Neural cell (in vitro differentiated cells): ENCODE measurements around the gene GXYLT2. TPM values are rescaled to one million over a fixed set of nuclear protein-coding genes. Genes with fewer than 3 reads are reported as not detected.

ENCODE experiments used
- H2AFZ ChIP-seq: fragments of 200-600, 300-800 bp; sonication (generic), shearing (Covaris generic); 2 replicates; pipeline ENCODE4 v1.6.0; 2014; ENCODE audit warnings: low read depth, mild to moderate bottlenecking, antibody characterized with exemption, low read length, moderate library complexity
- H3F3A ChIP-seq: fragments of 200-600 bp; shearing (Covaris generic); 2 replicates; pipeline ENCODE4 v1.6.1; 2016; ENCODE audit warnings: mild to moderate bottlenecking, moderate library complexity, mixed read lengths, antibody characterized with exemption, low read length; ENCODE audit not compliant: insufficient read depth, poor library complexity, severe bottlenecking
- H3K27ac ChIP-seq: fragments of 200-600, 300-800 bp; sonication (generic), shearing (Covaris generic); 2 replicates; pipeline ENCODE4 v1.5.1; 2014; ENCODE audit warnings: mild to moderate bottlenecking, low read length, moderate library complexity
- H3K27me3 ChIP-seq: fragments of 300-800, 200-600 bp; sonication (generic), shearing (Covaris generic); 2 replicates; pipeline ENCODE4 v1.6.0; 2014; ENCODE audit warnings: mild to moderate bottlenecking, low read depth, low read length, moderate library complexity; ENCODE audit not compliant: insufficient read depth
- H3K36me3 ChIP-seq: fragments of 300-800, 200-600 bp; sonication (generic), shearing (Covaris generic); 2 replicates; pipeline ENCODE4 v1.5.1; 2014; ENCODE audit warnings: mild to moderate bottlenecking, antibody characterized with exemption, low read length, moderate library complexity; ENCODE audit not compliant: insufficient read depth
- H3K4me2 ChIP-seq: fragments of 300-800, 200-600 bp; sonication (generic), shearing (Covaris generic); 2 replicates; pipeline ENCODE4 v1.6.0; 2014; ENCODE audit warnings: mild to moderate bottlenecking, low read length
- H3K4me3 ChIP-seq: fragments of 300-800, 200-600 bp; sonication (generic), shearing (Covaris generic); 2 replicates; pipeline ENCODE4 v1.5.1; 2014; ENCODE audit warnings: mild to moderate bottlenecking, low read length, moderate library complexity
- H3K79me2 ChIP-seq: fragments of 200-600 bp; shearing (Covaris generic); replicated peaks from 2 replicates; pipeline ENCODE4 v1.6.0; 2014; ENCODE audit warnings: mild to moderate bottlenecking, low read length, moderate library complexity; ENCODE audit not compliant: insufficient read depth
- H3K9ac ChIP-seq: fragments of 300-800, 200-600 bp; sonication (generic), shearing (Covaris generic); 2 replicates; pipeline ENCODE4 v1.6.1; 2016; ENCODE audit warnings: mild to moderate bottlenecking, low read length, mixed read lengths
- H3K9me2 ChIP-seq: fragments of 200-600 bp; shearing (Covaris generic); 2 replicates; pipeline ENCODE4 v1.6.1; 2016; ENCODE audit warnings: mild to moderate bottlenecking, low read length, mixed read lengths; ENCODE audit not compliant: insufficient read depth
- H3K9me3 ChIP-seq: fragments of 200-600, 300-800 bp; sonication (generic), shearing (Covaris generic); 2 replicates; pipeline ENCODE4 v1.6.1; 2016; ENCODE audit warnings: mild to moderate bottlenecking, mixed run types, low read length, moderate library complexity, mixed read lengths
- H4K20me1 ChIP-seq: fragments of 200-600 bp; shearing (Covaris generic); 2 replicates; pipeline ENCODE4 v1.6.1; 2016; ENCODE audit warnings: mild to moderate bottlenecking, mixed run types; ENCODE audit not compliant: insufficient read depth
- CTCF ChIP-seq: fragments of 450-650 bp; IDR thresholded peaks from 2 replicates; pipeline ENCODE4 v1.5.1; 2014; ENCODE audit warnings: antibody characterized with exemption, mild to moderate bottlenecking, moderate library complexity; ENCODE audit not compliant: poor library complexity, severe bottlenecking
- EP300 ChIP-seq: fragments of 450-650 bp; conservative IDR thresholded peaks from 2 replicates; pipeline ENCODE4 v1.6.1; 2014; ENCODE audit warnings: antibody characterized with exemption, mild to moderate bottlenecking, moderate library complexity; ENCODE audit not compliant: poor library complexity, severe bottlenecking
- EZH2 ChIP-seq: fragments of 200-600, 300-800 bp; shearing (Covaris generic), sonication (generic); IDR thresholded peaks from 2 replicates; pipeline ENCODE4 v1.6.1; 2014; ENCODE audit warnings: antibody characterized with exemption, low read length, borderline replicate concordance, mild to moderate bottlenecking; ENCODE audit not compliant: insufficient read depth, poor library complexity, severe bottlenecking
- MXI1 ChIP-seq: fragments of 450-650 bp; conservative IDR thresholded peaks from 2 replicates; pipeline ENCODE4 v1.6.1; 2014; ENCODE audit warnings: antibody characterized with exemption, mild to moderate bottlenecking; ENCODE audit not compliant: poor library complexity, severe bottlenecking
- POLR2AphosphoS5 ChIP-seq: IDR thresholded peaks from 2 replicates; pipeline ENCODE4 v1.6.1; 2012
- RAD21 ChIP-seq: fragments of 450-650 bp; conservative IDR thresholded peaks from 2 replicates; pipeline ENCODE4 v1.6.1; 2014; ENCODE audit warnings: antibody characterized with exemption, mild to moderate bottlenecking, moderate library complexity
- REST ChIP-seq: IDR thresholded peaks from 2 replicates; pipeline ENCODE4 v1.6.1; 2012; ENCODE audit warnings: borderline replicate concordance
- SMC3 ChIP-seq: fragments of 450-650 bp; conservative IDR thresholded peaks from 2 replicates; pipeline ENCODE4 v1.6.1; 2014; ENCODE audit warnings: antibody characterized with exemption, mild to moderate bottlenecking, moderate library complexity; ENCODE audit not compliant: poor library complexity
- TAF1 ChIP-seq: IDR thresholded peaks from 2 replicates; pipeline ENCODE4 v1.6.1; 2012; ENCODE audit warnings: low read depth
- polyA plus RNA-seq: library from polyadenylated mRNA; depleted of rRNA; stranded (reverse); fragments of >200 nt; gene quantifications from 2 replicates; pipeline ENCODE4 v1.2.3, GENCODE V29; 2014

The GXYLT2 gene
- polyA plus RNA-seq, 1 donor from 2014 or later: 0.48 TPM

GRCh38 chr3:72944696-72945095, 56.9 kb downstream of the GXYLT2 start:
- no peaks in the 10 kb centered on the region for H3K36me3 ChIP-seq
- no peaks in the 10 kb centered on the region for H4K20me1 ChIP-seq
- no peak overlapping the region for H3K4me2 ChIP-seq
- TF ChIP-seq POLR2AphosphoS5 (no peak), MXI1 (no peak), EZH2 (no peak), REST (no peak), EP300 (no peak), RAD21 (no peak), TAF1 (no peak), SMC3 (no peak), CTCF (no peak)
- H3K9ac ChIP-seq: no peak overlapping the region
- no peak overlapping the region for H2AFZ ChIP-seq
- no peaks in the 10 kb centered on the region for H3K9me3 ChIP-seq
- no peaks in the 10 kb centered on the region for H3K9me2 ChIP-seq
- H3K4me3 ChIP-seq: no peak overlapping the region
- no peaks in the 10 kb centered on the region for H3F3A ChIP-seq
- H3K79me2 ChIP-seq: no peaks in the 10 kb centered on the region
- no peak overlapping the region for H3K27ac ChIP-seq
- no peaks in the 10 kb centered on the region for H3K27me3 ChIP-seq

- no peak overlapping the region for H3K4me3 ChIP-seq
- TF ChIP-seq RAD21: no peak
- no peak for TF ChIP-seq MXI1
- TF ChIP-seq REST: no peak
- no peak for TF ChIP-seq CTCF
- no peak for TF ChIP-seq POLR2AphosphoS5
- no peak for TF ChIP-seq TAF1
- no peak for TF ChIP-seq SMC3
- TF ChIP-seq EP300: no peak
- TF ChIP-seq EZH2: no peak
- H4K20me1 ChIP-seq: no peaks in the 10 kb centered on the region
Measured at GRCh38 chr3:72947715-72948490, 60.1 kb downstream of the GXYLT2 start.

More at GRCh38 chr3:72947715-72948490, 60.1 kb downstream of the GXYLT2 start:
- no peaks in the 10 kb centered on the region for H3K9me2 ChIP-seq
- no peaks in the 10 kb centered on the region for H3K36me3 ChIP-seq
- H3F3A ChIP-seq: no peaks in the 10 kb centered on the region
- no peaks in the 10 kb centered on the region for H3K79me2 ChIP-seq
- H3K9me3 ChIP-seq: no peaks in the 10 kb centered on the region
- no peak overlapping the region for H2AFZ ChIP-seq
- H3K27me3 ChIP-seq: no peaks in the 10 kb centered on the region
- H3K9ac ChIP-seq: no peak overlapping the region
- H3K4me2 ChIP-seq: no peak overlapping the region
- H3K27ac ChIP-seq: no peak overlapping the region
